ENCODE results near the gene SUSD6.

The SUSD6 gene, protein sequence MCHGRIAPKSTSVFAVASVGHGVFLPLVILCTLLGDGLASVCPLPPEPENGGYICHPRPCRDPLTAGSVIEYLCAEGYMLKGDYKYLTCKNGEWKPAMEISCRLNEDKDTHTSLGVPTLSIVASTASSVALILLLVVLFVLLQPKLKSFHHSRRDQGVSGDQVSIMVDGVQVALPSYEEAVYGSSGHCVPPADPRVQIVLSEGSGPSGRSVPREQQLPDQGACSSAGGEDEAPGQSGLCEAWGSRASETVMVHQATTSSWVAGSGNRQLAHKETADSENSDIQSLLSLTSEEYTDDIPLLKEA
- total RNA-seq: 112 to 374 (median 156) reads per million in 18 experiments

DNA sequence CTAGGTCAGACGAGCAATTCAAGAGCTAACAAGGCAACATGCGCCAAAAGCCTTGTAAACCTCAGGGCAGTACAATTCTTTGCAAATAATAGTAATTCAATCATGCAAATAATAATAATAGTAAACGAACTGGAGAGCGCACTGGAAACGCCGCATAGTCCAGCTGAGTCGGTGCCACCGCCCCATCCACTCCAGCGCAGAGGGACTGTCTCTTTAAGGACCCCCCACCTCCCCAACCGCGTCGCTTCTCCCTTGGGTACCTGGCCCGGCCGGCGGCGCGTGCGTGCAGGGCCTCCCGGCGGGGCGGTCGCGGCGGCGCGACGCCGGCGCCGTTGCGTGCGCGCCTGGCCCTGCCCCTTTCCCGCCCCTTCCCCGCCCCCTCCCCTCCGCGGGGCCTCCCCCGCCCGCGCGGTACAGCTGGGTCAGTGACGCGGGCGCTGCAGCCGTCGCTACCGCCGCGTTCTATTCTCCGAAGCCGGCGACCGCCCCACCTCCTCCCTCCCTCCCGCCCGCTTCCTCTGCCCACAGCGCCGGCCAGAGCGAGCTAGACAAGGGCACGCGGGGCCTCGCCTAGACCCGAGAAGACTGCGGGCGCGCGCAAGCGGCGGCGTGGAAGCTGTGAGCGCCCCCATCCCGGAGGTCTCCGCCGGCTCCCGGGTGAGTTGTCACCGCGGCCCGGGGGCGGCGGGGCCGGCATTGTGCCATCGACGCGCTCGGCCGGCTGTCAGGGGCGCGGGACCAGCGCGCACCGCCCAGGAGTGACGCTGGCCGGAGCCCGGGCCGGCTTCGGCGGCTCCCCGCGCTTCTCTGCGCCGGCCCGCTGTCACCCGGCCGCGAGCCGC is at the start of gene SUSD6:
Gene SUSD6 (plus strand): TSS at position 425 of the 842 bp plus-strand sequence. CDS start 46,997 bp downstream, outside the sequence.
- peak; percentile 82 to 93 for DNase-seq

DNA sequence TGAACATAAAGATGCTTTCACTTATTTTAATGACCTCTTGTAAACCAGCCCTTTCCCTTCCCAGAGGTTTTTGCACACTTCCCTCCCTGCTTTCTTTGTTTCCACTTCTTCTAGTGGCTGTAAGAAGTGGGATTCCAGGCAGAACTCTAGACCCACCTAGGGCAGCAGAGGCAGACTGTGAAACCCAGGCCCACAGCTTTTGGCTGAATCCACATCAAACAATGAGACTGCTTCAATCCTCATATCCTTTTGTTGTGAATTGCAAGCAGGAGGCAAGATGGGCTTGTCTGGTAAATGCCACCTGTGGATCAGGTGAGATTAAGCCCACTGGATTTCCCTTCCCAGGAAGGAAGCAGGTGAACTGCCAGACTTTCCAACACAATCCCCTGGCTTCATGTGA is 49.5 kb upstream of the SUSD6 start:
- DNase-seq: no peak

DNA sequence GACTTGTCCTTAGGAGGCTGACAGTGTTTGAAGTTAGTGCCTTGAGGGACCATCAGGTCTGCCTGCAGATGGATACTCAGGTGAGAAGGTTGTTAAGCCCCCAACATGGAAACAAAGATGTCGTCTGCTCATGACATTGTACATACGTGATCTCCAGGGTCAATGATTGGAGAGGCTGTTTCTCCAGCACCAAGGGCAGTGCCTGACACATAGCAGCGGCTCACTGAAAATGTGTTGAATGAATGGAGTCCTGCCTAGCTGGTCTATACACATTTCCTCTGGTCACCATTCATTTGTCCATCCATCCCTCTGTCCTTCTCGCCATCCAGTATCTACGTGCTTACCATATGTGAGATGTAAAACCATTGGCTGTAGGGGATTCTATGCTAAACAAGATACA is 43.8 kb upstream of the SUSD6 start:
- no peak for DNase-seq

DNA sequence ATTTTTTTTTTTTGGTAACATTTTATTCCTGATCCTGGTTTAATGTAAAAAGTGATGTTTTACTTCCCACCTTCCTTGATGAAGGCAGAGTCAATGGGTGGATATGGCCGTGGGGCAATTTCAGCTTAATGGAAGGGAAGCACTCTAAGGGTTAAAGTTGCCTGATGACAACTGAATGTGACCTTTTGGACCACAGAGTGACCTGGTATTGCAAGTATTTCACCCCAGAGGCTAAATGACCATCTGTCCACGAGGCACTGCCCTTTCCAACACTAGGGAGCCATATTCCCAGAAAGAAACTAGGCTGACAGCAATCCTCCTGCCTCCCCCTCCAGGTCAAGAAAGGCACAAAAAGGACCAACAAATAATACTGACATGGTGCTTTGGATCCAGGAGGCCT is 41.5 kb upstream of the SUSD6 start:
- no peak for DNase-seq

DNA sequence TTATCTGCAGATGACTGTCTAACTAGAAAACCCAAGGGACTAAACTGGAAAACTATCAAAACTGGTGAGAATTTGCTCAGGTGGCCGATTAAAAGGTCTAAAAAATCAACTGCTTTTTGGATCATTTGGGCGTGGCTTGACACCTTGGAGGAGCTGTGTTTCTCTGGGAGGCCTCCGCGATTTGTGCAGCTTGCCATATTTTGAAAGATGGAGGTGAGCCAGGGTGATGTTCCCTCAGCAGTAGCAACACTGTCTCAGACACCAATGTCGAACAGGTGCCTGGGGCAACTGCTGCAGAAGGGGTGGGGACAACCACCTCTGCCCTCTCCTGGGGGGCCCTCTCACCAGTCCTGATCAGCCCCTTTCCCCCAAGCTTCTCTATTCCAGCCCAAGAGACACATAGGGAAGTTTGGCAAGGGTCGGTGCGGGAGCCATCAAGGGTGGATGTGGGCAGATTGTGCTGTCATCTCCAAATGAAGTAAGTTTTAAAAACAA is 40.5 kb upstream of the SUSD6 start:
- no peak for DNase-seq

DNA sequence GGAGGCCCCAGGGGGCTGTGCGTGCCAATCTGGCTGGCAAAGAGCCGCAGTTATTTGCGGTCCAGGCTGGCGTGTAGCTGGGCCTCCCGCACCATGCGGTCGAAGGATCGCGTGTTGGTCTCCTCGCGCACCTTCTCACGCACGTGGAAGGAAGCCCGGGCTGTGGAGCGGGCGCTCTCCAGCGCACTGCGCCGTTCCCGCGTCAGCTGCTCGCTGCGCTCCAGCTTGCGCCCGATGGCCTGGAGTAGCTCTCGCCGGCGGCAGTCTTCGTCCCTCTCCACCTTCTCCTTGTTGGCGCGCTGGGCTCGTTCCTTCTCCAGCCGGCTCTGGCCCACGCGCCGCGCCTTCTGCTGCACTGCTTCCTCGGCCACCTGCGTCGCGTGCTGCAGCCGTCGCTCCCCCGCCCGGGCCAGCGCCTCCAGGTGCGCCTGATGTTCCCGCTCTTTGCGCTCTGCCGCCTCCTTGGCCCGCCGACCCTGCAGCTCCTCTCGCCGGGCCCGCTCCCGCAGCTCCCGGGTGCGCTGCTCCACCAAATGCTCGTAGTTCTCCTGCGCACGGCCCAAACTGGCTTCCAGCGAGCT is 39.9 kb upstream of the SUSD6 start:
- no peak for DNase-seq

DNA sequence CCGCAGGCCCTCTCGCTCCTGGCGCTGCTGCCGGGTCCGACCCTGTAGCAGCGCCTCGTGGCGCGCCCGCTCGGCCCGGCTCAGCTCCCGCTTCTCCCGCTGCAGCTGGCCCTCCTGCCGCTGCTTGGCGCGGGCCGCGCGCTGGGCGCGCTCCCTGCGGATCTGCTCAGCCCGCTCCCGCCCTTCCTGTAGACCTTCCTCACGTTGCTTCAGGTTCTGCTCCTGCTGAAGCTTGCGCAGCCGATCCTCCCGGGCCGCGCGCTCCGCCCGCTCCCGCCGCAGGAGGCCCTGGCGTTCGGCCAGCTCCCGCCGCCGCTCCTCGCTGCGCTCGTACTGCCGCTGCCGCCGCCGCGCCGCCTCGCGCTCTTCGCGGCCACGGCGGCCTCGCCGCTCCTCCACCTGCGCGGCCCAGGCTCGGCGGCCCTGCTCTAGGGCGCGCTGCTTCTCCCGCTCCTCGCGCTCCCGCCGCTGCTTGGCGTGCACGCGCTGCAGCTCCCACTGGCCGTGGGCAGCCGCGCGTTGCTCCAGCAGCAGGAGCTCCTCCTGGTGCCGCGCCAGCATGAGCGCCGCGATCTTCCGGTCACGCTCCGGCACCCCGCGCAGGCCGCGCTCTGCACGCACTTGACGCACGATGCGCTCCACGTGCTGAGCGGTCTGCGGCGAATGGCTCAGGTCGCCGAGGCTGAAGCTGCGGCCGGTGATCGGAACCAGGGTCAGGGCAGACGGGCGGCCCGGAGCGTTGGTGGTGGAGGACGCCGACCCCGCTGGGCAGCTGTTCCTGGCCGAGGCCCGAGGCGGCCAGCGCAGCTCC is 39.2 kb upstream of the SUSD6 start:
- no peak for DNase-seq

DNA sequence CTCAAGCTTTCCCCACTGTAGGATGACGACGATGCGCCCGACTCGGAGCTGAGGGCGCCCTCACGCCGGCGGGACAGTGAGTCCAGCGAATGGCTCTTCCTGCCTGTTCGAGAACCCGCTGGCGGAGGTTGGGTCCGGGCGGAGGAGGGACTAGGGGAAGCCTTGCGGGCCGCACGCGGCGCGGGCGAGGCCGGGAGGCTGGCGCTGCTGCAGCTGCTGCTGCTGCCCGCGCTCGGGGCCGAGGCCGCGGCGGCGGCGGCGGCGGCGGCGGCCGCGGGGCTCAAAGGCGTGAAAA is 38.6 kb upstream of the SUSD6 start:
- DNase-seq: no peak

DNA sequence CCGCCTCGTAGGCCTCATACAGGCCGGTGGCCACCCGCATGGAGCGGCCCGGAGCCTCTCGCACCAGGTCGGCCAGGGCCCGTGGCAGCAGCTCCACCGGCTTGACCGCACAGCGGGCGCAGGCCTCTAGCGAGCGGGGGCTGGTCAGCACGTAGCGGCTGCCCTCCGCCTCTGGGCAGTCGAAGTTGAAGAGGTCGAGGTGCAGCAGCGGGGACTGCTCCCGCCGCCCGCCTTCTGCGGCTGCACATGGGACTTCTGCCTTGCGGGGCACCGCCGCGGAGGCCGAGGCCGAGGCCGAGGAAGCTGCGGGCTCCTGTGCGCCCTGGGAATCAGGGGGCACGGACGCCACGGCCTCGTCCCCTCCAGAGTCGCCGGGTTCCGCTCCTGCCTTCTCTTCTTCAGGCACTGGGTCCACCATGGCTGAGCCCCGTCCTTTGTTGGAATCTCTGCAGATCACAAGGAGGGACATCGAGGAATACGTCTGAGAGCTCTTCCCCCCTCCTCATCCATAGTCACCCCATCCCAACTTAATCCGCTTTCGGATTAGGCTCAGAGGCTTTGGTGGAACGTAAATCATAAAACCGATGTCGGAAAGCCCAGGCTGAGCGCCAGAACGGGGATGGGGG is 38.1 kb upstream of the SUSD6 start:
- no peak for DNase-seq

DNA sequence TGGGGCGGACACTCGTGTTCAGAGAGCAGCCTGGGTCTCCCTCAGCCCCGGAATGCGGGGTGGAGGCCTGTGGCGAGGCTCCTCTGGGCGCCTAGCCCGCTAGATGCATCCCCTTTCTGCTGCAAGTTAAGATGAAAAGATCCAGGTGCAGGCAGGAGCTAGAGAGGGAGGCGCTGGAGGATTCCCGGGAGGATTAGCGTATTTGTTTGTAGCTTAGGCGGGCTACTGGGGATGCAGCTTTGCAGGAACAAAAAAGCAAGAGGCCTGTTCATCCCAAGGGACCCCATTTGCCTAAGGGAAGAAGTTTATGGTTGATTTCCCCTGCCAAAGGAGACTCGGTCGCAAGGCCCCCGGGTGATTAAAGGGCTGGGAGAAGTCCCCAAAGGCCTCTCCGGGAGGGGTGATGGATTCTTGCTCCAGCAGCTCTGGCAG is 37.5 kb upstream of the SUSD6 start:
- DNase-seq: no peak

DNA sequence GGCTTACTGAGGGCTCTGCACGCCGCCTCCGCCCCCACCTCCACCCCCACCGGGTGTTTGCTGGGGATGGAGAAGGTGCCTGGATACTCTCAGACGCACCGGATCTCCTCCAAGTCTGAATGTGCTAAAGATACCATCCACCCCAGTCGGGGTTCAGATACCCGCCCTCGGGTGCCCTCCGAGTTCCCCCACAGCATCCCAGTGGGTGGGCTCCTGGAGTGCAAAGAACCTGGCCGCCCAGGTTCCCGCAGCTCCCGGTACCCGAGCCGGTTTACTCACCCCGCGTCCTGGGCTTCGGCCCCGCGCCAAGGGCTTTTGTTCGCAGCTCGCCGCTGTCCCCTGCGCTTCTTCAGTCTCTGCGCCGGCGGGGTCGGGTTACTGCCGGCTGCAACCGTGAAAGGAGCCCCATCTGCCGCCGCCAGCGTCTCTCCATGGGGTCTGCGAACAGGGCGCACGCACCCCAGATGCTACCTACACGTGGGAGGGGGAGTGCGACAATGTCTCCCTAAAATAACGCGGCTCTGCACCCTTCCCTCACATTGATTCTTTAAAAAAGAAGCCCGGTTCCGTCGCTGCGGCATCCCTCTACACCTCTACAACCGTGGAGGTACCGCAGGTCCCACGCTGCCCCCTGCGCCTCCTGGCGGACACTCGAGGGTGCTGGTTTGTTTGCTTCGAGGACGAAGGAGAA is 37.0 kb upstream of the SUSD6 start, which contains the start of gene CCDC177:
Gene CCDC177 (minus strand): TSS at position 609 of the 691 bp plus-strand sequence. CDS start 1,249 bp downstream, outside the sequence.
- DNase-seq: peak; percentile 43 to 50

DNA sequence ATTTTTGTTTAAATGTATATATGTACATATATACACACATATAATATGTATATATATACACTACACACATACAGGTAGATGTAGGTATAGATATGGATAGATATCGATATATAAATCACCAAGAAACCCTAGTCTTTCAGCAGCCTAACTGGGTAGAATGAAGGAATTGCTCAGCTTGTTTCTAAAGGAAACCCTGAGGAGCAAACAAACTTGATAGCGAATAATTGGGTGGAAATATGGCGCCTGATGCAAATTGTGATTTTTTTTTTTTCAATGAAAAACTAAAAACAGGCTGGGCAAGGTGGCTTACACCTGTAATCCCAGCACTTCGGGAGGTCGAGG is 36.5 kb upstream of the SUSD6 start:
- DNase-seq: no peak

DNA sequence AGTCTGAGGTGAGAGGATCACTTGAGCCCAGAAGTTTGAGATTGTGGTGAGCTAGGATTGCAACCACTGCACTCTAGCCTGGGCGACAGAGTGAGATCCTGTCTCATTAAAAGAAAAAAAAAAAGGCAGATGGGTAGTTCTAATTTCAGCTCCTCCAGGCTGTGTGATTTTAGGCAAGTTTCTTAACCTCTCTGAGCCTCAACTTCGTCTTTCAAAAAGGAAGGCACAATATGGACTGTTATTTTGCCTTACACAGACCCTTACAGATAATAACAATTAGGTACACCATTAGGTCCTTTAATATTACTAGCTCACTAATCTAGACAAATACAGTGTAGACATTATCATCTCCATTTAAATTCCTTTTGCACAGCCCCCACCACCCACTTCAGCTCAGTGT is 31.9 kb upstream of the SUSD6 start:
- DNase-seq: no peak

DNA sequence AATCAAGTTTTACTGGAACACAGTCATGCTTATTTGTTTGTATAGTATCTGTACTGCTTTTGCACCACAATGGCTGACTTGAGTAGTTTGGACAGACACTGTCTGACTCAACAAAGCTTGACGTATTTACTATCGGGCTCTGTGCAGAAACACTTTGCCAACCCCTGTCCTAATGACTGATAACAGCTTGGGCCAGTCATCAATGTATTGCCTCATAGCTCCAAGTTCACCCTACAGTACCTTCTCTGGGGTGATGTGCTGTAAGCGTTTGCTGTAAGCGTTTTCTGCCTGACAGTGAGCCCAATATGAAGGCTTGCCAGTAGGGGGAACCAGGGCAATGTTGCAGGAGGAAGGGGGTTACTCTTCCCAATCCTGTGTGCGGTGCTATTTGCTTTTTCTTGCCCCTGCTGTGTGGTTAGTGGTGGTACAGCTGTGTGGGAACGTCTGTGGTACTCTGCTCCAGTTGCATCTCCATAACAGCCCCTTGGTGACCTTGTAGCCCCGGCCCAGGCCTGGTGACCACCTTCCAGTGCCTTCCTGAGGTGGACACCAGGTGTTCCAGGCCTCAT is 31.3 kb upstream of the SUSD6 start:
- peak; percentile 50 to 59 for DNase-seq

DNA sequence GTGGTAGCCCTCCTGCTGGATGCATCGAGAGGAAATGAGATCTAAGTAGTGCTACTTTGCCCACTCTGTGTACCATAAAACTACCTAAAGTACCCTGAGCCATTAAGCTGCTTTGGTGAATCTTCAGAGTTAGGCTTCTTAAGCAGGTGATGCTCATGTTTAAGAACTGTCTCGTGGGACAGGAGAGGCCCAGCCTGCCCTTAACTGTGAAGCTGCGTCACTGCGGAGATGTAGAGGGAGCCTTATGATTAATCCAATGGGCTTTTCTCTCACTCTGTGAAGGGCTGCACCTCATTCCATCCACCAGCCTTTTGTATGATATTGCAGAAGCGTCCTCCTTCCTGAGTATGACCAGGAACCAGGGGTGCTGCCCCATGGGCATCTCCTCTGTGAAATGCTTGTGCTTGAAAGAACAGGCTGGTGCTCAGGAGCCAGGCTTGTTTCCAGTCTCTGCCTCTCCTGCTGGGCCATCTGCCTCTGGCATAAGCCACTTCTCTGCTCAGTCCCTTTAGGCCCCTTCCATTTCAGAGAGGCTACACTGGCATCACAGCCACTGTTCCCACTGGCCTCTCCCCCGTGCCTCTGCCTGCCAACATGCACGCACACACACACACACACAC is 30.0 kb upstream of the SUSD6 start:
- DNase-seq: no peak

DNA sequence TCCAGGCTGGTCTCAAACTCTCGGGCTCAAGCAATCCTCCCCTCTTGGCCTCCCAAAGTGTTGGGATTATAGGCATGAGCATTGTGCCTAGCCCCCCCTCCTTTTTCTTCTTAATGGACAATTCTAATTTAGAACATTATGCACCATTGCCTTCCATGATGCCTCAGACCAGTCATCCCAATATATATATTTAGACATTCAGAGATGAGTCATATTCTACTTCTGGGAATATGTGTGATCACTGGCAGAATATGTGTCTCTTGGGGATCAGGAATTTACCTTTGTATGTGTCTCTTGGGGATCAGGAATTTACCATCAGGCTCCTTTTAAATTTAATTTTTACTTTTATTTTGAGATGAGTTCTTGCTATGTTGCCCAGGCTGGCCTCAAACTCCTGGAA is 29.2 kb upstream of the SUSD6 start:
- DNase-seq: no peak

DNA sequence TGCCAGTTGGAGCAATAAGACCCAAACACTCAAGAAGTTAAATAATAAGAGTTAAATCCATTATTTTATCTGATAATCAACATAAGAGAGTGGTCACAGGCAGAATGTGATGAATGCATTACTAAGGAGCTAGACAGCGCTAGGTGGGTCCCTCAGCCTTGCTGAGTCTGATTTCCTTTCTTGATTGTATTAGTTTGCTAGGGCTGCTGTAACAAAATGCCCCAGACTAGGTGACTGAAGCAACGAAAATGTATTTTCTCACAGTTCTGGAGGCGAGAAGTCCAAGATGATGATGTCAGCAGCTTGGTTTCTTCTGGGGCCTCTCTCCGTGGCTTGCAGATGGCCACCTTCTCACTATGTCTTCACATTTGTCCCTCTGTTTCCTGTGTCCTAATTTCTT is 28.6 kb upstream of the SUSD6 start:
- no peak for DNase-seq

DNA sequence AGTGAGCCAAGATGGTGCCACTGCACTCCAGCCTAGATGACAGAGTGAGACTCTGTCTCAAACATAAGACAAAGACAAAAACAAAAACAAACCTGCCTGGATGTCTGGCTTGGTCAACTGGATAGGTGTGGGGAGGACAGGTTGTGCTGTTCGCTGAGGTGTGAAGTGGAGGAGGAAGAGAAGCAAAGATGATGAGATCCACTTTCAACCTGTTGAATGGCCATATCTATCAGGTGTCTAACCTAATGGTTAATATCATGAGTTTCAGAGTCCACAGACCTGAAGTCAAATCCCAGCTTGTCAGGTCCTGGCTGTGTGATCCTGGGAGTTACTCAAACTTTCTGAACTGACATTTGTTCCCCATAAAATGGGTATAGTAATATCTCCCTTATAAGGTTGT is 27.0 kb upstream of the SUSD6 start:
- DNase-seq: no peak

DNA sequence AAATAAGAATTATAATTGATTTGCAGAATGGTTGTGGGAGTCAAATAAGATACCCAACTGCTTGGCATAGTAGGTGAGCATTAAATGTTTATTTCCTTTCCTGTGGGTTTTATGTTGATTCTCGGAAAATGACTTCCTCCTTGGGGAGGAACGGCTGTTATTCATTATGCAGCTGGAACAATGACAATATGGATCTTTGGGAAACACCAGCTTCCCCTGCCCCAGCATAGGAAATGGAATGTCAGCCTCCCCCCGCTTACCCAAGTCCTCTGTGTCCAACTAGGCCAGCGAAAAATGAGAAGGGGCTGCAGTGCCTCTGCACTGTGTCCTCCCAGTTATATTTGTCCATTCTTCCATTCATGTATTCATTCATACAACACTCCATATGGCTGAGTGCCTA is 25.0 kb upstream of the SUSD6 start:
- no peak for DNase-seq

DNA sequence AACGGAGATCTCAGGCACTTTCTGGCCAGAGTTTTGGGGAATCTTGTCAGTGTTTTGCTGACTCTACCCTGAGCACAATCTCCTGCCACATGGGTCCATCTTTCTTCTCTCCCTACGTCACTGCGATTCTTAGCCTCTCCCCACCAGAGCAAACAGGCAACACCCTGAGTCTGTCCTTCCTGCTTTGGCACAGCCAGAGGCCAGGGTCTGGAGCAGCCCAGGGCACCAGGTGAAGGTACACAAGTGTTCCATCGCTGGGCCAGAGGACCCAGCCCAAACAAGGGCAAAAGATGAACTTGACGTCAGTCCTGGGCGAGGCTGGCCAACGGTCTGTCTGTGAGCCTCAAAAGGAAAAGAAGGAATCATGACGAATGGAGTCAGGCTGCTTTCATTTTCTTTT is 24.0 kb upstream of the SUSD6 start:
- no peak for DNase-seq

DNA sequence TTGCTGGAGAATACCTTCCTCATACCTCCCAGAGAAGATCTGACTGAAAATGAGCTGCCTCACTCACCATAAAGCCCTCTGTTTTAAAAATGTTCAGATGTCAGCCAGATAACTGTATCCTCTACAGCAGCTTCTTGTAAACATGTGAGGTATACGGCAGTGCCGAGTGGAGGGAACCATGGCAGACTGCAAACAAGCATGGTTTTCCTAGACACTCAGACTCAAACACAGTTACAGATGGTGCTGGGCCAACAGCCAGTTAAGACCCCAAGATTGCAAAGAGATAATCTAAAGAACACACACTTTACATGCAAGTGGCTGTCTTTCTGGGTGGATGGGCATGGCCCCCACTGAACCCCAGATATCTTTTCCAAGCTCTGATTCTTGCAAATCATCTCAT is 20.1 kb upstream of the SUSD6 start:
- no peak for DNase-seq

All from inflammatory macrophage (primary cell).